Measurements from ENCODE around the gene CD300LD.
"Not testable (repeated sequence)": the region's sequence is repeated elsewhere in the genome, so short reads cannot be mapped to it uniquely, and the experiment has no call there.

CD300LD gene

DNA sequence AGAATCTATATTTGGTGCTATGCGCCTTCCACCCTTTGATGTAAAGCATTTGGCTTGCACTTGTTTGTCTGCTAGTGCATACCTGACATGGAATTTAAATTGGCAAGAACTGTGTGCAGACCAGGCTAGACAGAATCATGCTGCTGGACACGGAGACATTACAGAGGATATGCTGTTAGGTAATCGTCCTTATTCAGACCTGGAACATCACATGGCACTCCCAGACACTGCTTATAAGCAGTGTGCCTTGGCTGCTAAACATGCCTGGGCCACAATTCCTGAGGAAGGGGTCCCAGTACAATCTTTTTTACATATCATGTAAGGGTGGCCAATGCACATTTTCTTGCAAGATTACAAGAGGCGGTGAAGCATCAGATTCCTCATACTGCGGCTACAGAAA, 6.4 kb downstream of the CD300LD start:
- no peak for DNase-seq (ENCODE audit: low read depth)
- no peak overlapping the region for H3K4me3 ChIP-seq (ENCODE audit: low read depth, low read length)
- TF ChIP-seq, protein P1, sequence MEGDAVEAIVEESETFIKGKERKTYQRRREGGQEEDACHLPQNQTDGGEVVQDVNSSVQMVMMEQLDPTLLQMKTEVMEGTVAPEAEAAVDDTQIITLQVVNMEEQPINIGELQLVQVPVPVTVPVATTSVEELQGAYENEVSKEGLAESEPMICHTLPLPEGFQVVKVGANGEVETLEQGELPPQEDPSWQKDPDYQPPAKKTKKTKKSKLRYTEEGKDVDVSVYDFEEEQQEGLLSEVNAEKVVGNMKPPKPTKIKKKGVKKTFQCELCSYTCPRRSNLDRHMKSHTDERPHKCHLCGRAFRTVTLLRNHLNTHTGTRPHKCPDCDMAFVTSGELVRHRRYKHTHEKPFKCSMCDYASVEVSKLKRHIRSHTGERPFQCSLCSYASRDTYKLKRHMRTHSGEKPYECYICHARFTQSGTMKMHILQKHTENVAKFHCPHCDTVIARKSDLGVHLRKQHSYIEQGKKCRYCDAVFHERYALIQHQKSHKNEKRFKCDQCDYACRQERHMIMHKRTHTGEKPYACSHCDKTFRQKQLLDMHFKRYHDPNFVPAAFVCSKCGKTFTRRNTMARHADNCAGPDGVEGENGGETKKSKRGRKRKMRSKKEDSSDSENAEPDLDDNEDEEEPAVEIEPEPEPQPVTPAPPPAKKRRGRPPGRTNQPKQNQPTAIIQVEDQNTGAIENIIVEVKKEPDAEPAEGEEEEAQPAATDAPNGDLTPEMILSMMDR (IDR thresholded peaks at IDR 0.05; ENCODE audit: control insufficient read depth, extremely low read depth, insufficient read depth) = no peak

DNA sequence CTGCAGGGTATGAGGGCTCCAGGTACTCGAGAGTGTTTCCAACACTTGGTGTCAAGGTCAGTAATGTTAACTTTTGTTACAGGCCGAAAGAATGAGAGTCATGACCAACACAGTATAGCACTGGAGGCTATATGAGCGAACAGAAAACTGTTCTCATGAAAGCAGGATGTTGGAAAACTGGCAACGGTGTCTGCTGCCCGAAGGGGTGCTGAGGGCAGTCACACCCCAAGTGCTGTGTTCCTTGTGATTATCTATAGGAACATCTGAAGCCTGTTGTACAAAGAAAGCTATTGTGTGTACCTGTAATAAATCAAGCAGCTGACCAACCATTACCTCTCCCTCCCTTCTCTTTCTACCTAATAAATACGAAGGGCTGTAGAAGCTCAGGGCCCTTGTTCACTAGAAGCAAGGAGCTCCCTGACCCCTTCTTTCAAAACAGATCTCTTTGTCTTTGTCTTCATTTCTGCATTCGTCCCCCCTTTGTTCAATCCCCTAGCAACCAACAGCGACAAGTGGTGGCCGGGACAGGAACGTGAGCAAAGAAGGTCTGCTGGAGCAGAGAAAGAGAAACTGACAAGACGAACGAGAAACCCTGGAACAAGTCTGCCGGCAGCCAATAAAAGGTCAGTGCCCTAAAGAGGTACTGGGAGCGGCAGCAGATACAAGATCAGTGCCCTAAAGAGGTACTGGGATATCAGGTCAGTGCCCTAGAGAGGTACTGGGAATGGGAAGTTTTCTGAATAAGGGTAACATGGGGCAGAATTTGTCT, 7.6 kb downstream of the CD300LD start:
- TF ChIP-seq, protein P1 (IDR thresholded peaks at IDR 0.05; ENCODE audit: control insufficient read depth, extremely low read depth, insufficient read depth) = no peak
- DNase-seq (ENCODE audit: low read depth) = no peak
- H3K4me3 ChIP-seq (ENCODE audit: low read depth, low read length) = no peak overlapping the region

DNA sequence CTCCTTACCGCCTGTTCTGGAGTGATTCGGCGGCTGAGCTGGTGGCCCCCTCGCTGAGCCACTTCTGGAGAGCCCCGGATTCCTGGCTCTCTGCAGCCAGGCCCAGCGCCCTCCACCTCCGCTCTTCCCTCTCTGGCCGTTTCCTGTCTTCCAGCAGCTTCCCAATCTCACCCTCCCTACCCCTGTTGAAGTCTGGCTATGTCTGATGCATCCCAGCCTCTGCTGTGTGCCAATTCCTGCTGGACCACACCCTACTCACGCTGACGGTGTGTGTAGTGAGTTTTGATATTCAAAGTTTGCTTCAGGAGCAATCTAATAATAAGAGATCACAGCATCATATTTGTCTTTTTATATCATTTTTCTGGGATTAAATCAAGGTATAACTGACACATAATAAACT, 9.4 kb downstream of the CD300LD start:
- DNase-seq (ENCODE audit: low read depth) = no peak
- TF ChIP-seq, protein P1 (IDR thresholded peaks at IDR 0.05; ENCODE audit: control insufficient read depth, extremely low read depth, insufficient read depth) = no peak
- no peak overlapping the region for H3K4me3 ChIP-seq (ENCODE audit: low read depth, low read length)

DNA sequence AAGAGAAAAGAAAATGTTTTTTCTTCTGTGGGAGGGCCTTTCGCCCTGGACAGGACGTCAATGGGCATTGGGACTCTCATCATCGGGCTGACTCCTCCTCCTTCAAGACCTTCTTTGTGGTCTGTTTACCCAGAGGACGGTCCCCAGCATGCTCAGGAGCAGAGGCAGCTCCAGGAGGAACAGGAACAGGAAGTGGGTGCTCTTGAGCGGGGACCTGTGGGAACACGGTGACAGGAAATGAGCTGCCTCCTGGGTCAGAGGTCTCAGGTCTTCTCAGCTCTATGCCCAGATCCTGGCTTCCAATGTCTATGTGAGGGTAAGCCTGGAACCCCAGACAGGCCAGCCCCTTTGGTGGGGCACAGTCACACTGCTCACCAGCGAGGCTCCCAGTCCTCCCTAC, 12.2 kb downstream of the CD300LD start:
- TF ChIP-seq, protein P1 (IDR thresholded peaks at IDR 0.05; ENCODE audit: control insufficient read depth, extremely low read depth, insufficient read depth) = no peak
- H3K4me3 ChIP-seq (ENCODE audit: low read depth, low read length) = no peak overlapping the region
- DNase-seq (ENCODE audit: low read depth) = no peak

DNA sequence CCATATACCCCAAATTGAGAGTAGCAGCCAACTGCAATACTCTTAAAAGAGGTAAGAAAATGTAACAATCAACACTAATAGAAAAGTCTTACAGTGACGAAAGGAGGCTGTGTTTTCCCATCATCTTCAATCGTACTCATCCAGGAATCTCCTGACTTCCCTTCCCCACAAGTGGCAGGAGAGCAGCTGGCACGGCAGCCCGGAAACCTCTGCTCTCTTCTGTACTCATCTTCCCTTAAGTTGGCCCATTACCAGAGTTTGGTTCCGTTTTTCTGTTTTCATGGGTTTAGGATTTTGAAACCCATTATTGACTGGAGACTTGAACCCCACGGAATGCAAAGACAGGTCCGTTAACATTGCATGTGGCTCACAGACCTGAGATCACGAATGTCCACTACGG, 13.1 kb downstream of the CD300LD start:
- TF ChIP-seq, protein P1 (IDR thresholded peaks at IDR 0.05; ENCODE audit: control insufficient read depth, extremely low read depth, insufficient read depth) = no peak
- no peak overlapping the region for H3K4me3 ChIP-seq (ENCODE audit: low read depth, low read length)
- no peak for DNase-seq (ENCODE audit: low read depth)

DNA sequence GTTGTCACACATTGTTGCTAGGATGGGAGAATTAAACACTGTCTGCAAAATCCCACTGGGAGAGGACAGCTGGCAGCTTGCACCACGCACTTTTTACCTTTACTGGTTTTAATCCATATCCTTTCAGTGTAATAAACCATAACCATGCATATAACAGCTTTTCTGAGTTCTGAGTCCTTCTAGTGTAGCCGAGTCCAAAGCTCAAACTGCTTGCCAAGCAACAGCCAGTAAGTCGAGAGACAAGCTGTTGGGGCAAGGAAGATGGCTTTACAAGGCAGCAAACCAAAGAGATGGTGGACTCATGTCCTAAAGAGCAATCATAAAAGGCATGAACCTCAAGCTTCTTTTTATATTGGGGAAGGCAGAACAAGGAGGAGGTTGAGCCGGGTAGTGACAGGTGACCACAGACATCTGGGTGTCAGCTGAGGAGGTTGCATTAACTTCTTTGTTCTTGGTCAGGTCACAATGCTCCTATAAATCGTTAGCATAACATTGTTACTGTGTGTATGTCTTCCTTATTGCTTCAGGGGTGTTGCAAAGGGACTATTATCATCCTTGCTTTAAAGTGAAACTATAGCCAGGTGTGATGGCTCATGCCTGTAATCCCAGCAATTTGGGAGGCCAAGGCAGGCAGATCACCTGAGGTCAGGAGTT, 17.5 kb downstream of the CD300LD start:
- no peak overlapping the region for H3K4me3 ChIP-seq (ENCODE audit: low read depth, low read length)
- DNase-seq (ENCODE audit: low read depth) = no peak
- TF ChIP-seq, protein P1 (IDR thresholded peaks at IDR 0.05; ENCODE audit: control insufficient read depth, extremely low read depth, insufficient read depth) = no peak

DNA sequence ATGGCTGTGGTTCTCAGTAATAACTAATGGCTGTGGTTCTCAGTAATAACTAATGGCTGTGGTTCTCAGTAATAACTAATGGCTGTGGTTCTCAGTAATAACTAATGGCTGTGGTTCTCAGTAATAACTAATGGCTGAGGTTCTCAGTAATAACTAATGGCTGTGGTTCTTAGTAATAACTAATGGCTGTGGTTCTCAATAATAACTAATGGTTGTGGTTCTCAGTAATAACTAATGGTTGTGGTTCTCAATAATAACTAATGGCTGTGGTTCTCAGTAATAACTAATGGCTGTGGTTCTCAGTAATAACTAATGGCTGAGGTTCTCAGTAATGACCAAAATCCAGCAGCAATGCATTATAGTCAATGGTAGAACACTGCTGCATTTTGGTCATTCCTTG, 18.4 kb downstream of the CD300LD start:
- not testable (repeated sequence) for DNase-seq (ENCODE audit: low read depth); H3K4me3 ChIP-seq (ENCODE audit: low read depth, low read length)

All from LNCaP clone FGC (cell line).